OCI-LY1 (cell line): Measurements from ENCODE around the gene GAL3ST2.
"Not testable (repeated sequence)": the region's sequence is repeated elsewhere in the genome, so short reads cannot be mapped to it uniquely, and the experiment has no call there.

Experiments
- H2AFZ ChIP-seq: fragments of 200-600 bp; sonication (generic), shearing (Covaris generic); 2 replicates; pipeline ENCODE4 v1.6.0; 2014; ENCODE audit warnings: antibody characterized with exemption, mild to moderate bottlenecking, low read length
- H3F3A ChIP-seq: fragments of 200-600 bp; sonication (generic), shearing (Covaris generic); 2 replicates; pipeline ENCODE4 v1.6.0; 2014; ENCODE audit warnings: mild to moderate bottlenecking, antibody characterized with exemption, low read length, moderate library complexity; ENCODE audit not compliant: insufficient read depth
- H3K27ac ChIP-seq: fragments of 200-600 bp; sonication (generic); 2 replicates; pipeline ENCODE4 v1.5.1; 2014; ENCODE audit warnings: low read length, mixed run types, mild to moderate bottlenecking, low read depth; ENCODE audit not compliant: poor library complexity, severe bottlenecking
- H3K27me3 ChIP-seq: fragments of 200-600 bp; sonication (generic); 2 replicates; pipeline ENCODE4 v1.6.0; 2014; ENCODE audit warnings: antibody characterized with exemption, mild to moderate bottlenecking, low read length, moderate library complexity; ENCODE audit not compliant: insufficient read depth
- H3K36me3 ChIP-seq: fragments of 200-600 bp; sonication (generic); 2 replicates; pipeline ENCODE4 v1.6.1; 2014; ENCODE audit warnings: mild to moderate bottlenecking, antibody characterized with exemption, low read length, moderate library complexity, mixed read lengths; ENCODE audit not compliant: insufficient read depth
- H3K4me1 ChIP-seq: fragments of 200-600 bp; sonication (generic); 2 replicates; pipeline ENCODE4 v1.5.1; 2014; ENCODE audit warnings: mild to moderate bottlenecking, low read length, moderate library complexity; ENCODE audit not compliant: insufficient read depth, severe bottlenecking
- H3K4me2 ChIP-seq: fragments of 200-600 bp; sonication (generic), shearing (Covaris generic); 2 replicates; pipeline ENCODE4 v1.6.1; 2014; ENCODE audit warnings: low read length
- H3K4me3 ChIP-seq: fragments of 200-600 bp; sonication (generic); 2 replicates; pipeline ENCODE4 v1.5.1; 2014; ENCODE audit warnings: low read length, low read depth, mild to moderate bottlenecking, mixed read lengths; ENCODE audit not compliant: poor library complexity, severe bottlenecking
- H3K79me2 ChIP-seq: fragments of 200-600 bp; shearing (Covaris generic); 2 replicates; pipeline ENCODE4 v1.6.1; 2016; ENCODE audit warnings: mixed run types, low read length, mixed read lengths; ENCODE audit not compliant: insufficient read depth
- H3K9ac ChIP-seq: fragments of 200-600 bp; sonication (generic), shearing (Covaris generic); 2 replicates; pipeline ENCODE4 v1.6.1; 2014; ENCODE audit warnings: mild to moderate bottlenecking, low read length, mixed read lengths
- H3K9me2 ChIP-seq: fragments of 200-600 bp; sonication (generic), shearing (Covaris generic); 2 replicates; pipeline ENCODE4 v1.6.1; 2014; ENCODE audit warnings: low read depth, mild to moderate bottlenecking, low read length, mixed read lengths
- H3K9me3 ChIP-seq: fragments of 200-600 bp; shearing (Covaris generic); 2 replicates; pipeline ENCODE4 v1.6.1; 2014; ENCODE audit warnings: low read length, mixed read lengths
- H4K20me1 ChIP-seq: fragments of 200-600 bp; sonication (generic), shearing (Covaris generic); 2 replicates; pipeline ENCODE4 v1.6.0; 2016; ENCODE audit warnings: mild to moderate bottlenecking, low read length; ENCODE audit not compliant: insufficient read depth
- CTCF ChIP-seq: fragments of 200-600 bp; sonication (generic), shearing (Covaris generic); IDR thresholded peaks from 2 replicates; pipeline ENCODE4 v1.5.1; 2017; ENCODE audit warnings: mild to moderate bottlenecking, antibody characterized with exemption, low read length, moderate library complexity, mixed read lengths
- EZH2 ChIP-seq: fragments of 200-600 bp; sonication (generic), shearing (Covaris generic); IDR thresholded peaks from 2 replicates; pipeline ENCODE4 v1.8.0; 2017; ENCODE audit warnings: borderline replicate concordance, mixed run types, mild to moderate bottlenecking, antibody characterized with exemption, low read length, moderate library complexity, mixed read lengths

Gene GAL3ST2

GRCh38 chr2:241755777-241756176, 20.8 kb upstream of the GAL3ST2 start:
- Histone ChIP-seq H3K4me3 (no peak overlapping the region), H2AFZ (no peak overlapping the region), H3K9ac (no peak overlapping the region), H3K4me2 (no peak overlapping the region), H3F3A (no peaks in the 10 kb centered on the region), H3K79me2 (no peaks in the 10 kb centered on the region), H4K20me1 (no peaks in the 10 kb centered on the region), H3K4me1 (no peaks in the 10 kb centered on the region), H3K9me3 (no peaks in the 10 kb centered on the region), H3K36me3 (peaks cover 59% of the 10 kb centered on the region), H3K27ac (no peak overlapping the region), H3K9me2 (no peaks in the 10 kb centered on the region), H3K27me3 (no peaks in the 10 kb centered on the region)
- no peak for TF ChIP-seq CTCF
- TF ChIP-seq EZH2: no peak

- TF ChIP-seq CTCF (no peak), EZH2 (no peak)
- Histone ChIP-seq H3K4me3 (no peak overlapping the region), H2AFZ (no peak overlapping the region), H3K79me2 (no peaks in the 10 kb centered on the region), H3F3A (no peaks in the 10 kb centered on the region), H4K20me1 (no peaks in the 10 kb centered on the region), H3K9me2 (no peaks in the 10 kb centered on the region), H3K4me2 (no peak overlapping the region), H3K36me3 (peaks cover 49% of the 10 kb centered on the region), H3K27ac (no peak overlapping the region), H3K9me3 (no peaks in the 10 kb centered on the region), H3K9ac (no peak overlapping the region), H3K27me3 (no peaks in the 10 kb centered on the region), H3K4me1 (no peaks in the 10 kb centered on the region)
Measured at GRCh38 chr2:241759067-241759807, 17.4 kb upstream of the GAL3ST2 start.

- not testable (repeated sequence) for H3F3A ChIP-seq, H3K4me2 ChIP-seq, H3K9me2 ChIP-seq, H4K20me1 ChIP-seq, H3K9ac ChIP-seq, H3K27ac ChIP-seq, H2AFZ ChIP-seq, H3K4me3 ChIP-seq, H3K4me1 ChIP-seq, H3K79me2 ChIP-seq, H3K9me3 ChIP-seq, H3K27me3 ChIP-seq
- H3K36me3 ChIP-seq: peaks cover 46% of the 10 kb centered on the region
Measured at GRCh38 chr2:241759893-241760292, 16.7 kb upstream of the GAL3ST2 start.

- H3K79me2 ChIP-seq: no peaks in the 10 kb centered on the region
- H3K4me3 ChIP-seq: no peak overlapping the region
- no peak overlapping the region for H3K9ac ChIP-seq
- H3K27me3 ChIP-seq: no peaks in the 10 kb centered on the region
- H3K27ac ChIP-seq: no peak overlapping the region
- peaks cover 42% of the 10 kb centered on the region for H3K36me3 ChIP-seq
- no peak for TF ChIP-seq CTCF
- TF ChIP-seq EZH2: no peak
- H3K4me2 ChIP-seq: no peak overlapping the region
- no peaks in the 10 kb centered on the region for H3K9me2 ChIP-seq
- no peaks in the 10 kb centered on the region for H3F3A ChIP-seq
- H3K9me3 ChIP-seq: no peaks in the 10 kb centered on the region
- no peaks in the 10 kb centered on the region for H4K20me1 ChIP-seq
- H2AFZ ChIP-seq: no peak overlapping the region
- H3K4me1 ChIP-seq: no peaks in the 10 kb centered on the region
Measured at GRCh38 chr2:241760301-241760771, 16.3 kb upstream of the GAL3ST2 start.
